ENCODE measurements around the gene HOXB5.

HOXB5 gene

GRCh38 chr17:48561884-48562810 lies 31.4 kb downstream of the HOXB5 start:
- Mint-ChIP-seq H3K4me3 (no peak overlapping the region), H3K36me3 (no peaks in the 10 kb centered on the region), H3K27ac (no peak overlapping the region), H3K4me1 (no peaks in the 10 kb centered on the region), H3K27me3 (peaks cover 40% of the 10 kb centered on the region), H3K9me3 (no peaks in the 10 kb centered on the region)
- ATAC-seq, result no peak

DNA sequence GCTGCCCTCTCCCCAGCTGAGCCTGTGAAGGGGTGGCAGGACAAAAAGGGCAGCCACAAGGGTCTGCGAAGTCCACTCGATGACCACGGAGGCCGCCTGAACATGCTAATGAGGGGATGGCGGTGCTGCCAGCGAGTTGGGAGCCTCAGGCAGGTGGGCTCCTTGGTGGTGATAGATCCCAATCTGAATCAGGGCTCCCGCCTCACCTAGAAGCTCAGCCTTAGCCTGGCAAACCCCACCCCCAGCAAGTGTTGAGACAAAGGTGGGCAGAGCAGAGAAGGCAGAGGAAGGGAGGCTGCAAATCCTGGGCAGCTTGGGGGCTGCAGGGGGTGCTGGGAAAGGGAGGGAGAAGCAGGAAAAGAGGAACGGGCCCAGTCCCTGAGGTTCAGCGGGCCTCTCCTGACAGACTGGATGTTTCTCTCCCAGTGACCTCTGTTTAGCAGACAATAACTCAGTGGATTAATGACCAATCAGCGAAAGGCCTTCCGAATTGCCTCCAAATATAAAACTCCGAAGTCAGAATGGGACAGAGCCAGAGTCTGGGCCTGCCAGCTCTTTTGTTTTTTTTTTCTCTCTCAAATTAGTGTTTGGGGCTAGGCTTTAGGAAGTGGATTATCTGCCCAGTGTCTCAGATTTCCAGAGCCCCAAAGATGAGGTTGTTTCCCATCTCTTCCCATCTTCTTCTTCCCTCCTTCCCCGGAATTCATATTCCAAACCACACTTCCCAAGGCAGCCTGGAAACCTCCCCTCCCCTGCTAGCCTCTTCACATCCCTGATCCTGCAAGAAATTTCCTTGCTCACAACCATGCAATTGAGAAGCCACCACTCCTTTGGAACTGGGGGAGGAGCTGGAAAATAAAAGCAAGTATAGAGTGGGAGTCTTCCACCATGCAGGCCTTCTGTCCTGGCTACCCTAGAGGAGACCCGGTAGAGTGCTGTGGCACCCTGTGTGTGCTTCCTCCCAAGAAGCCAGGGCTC lies 33.5 kb downstream of the HOXB5 start:
- Mint-ChIP-seq H3K27ac (no peak overlapping the region), H3K27me3 (peaks cover 60% of the 10 kb centered on the region), H3K4me3 (no peak overlapping the region), H3K36me3 (no peaks in the 10 kb centered on the region), H3K9me3 (no peaks in the 10 kb centered on the region), H3K4me1 (peaks cover 3% of the 10 kb centered on the region)
- no peak for ATAC-seq

DNA sequence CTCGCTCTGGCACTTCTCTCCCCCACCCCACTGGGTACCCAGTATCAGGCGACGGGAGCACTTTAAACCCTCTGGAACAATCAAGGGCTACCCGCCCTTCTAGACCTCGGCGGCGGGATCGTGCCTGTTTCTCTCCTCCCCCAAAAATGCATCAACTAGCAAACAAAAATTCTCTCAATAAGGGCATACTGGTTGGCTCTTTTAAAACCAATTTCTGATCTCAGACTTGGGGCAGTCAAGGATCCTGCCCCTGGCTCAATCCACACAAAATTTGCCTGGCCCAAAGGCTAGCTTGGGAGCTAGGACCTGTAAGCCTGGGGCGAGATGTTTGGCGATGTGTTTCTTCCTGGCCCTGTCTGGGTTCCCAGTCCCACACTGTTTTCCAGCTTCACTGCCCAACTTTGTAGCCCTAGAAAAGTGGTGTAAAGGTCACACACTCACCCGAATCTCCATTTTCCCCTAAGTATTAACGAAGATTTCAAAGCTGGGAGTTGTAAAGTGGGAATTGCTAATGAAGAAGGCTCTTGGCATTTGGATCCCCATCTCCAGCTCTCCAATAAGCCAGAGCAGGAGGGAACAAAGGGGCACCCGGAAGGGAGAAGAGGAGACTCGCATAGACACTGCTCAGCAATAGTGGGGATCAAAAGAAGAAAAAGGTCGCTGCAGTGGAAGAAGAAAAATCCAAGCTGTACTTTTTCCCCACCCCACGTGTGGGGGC lies 34.3 kb downstream of the HOXB5 start:
- H3K4me1 Mint-ChIP-seq, result peaks cover 7% of the 10 kb centered on the region
- H3K4me3 Mint-ChIP-seq, result no peak overlapping the region
- no peak for ATAC-seq
- H3K36me3 Mint-ChIP-seq, result no peaks in the 10 kb centered on the region
- peaks cover 69% of the 10 kb centered on the region for H3K27me3 Mint-ChIP-seq
- no peaks in the 10 kb centered on the region for H3K9me3 Mint-ChIP-seq
- H3K27ac Mint-ChIP-seq, result no peak overlapping the region

DNA sequence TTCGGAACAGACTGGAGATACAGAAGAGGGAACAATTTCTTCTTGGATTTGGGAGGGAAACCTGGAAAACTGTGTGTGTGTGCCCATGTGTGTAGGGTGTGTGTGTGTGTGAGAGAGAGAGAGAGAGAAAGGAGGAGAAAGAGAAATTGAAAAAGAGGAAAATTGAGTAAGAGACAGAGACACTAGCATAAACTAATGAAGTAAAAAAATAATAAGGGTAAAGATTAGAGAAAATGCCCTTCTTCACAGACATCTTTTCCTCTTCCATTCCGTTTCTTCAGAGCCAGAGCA lies 34.8 kb downstream of the HOXB5 start:
- ATAC-seq, result no peak
- Mint-ChIP-seq H3K36me3 (no peaks in the 10 kb centered on the region), H3K27me3 (peaks cover 71% of the 10 kb centered on the region), H3K4me3 (no peak overlapping the region), H3K27ac (no peak overlapping the region), H3K4me1 (peaks cover 7% of the 10 kb centered on the region), H3K9me3 (no peaks in the 10 kb centered on the region)

- Mint-ChIP-seq H3K27me3 (peaks cover 71% of the 10 kb centered on the region), H3K4me3 (no peak overlapping the region), H3K9me3 (no peaks in the 10 kb centered on the region), H3K36me3 (no peaks in the 10 kb centered on the region), H3K4me1 (peaks cover 7% of the 10 kb centered on the region), H3K27ac (no peak overlapping the region)
- no peak for ATAC-seq
Measured at GRCh38 chr17:48558057-48558830, 35.3 kb downstream of the HOXB5 start.

DNA sequence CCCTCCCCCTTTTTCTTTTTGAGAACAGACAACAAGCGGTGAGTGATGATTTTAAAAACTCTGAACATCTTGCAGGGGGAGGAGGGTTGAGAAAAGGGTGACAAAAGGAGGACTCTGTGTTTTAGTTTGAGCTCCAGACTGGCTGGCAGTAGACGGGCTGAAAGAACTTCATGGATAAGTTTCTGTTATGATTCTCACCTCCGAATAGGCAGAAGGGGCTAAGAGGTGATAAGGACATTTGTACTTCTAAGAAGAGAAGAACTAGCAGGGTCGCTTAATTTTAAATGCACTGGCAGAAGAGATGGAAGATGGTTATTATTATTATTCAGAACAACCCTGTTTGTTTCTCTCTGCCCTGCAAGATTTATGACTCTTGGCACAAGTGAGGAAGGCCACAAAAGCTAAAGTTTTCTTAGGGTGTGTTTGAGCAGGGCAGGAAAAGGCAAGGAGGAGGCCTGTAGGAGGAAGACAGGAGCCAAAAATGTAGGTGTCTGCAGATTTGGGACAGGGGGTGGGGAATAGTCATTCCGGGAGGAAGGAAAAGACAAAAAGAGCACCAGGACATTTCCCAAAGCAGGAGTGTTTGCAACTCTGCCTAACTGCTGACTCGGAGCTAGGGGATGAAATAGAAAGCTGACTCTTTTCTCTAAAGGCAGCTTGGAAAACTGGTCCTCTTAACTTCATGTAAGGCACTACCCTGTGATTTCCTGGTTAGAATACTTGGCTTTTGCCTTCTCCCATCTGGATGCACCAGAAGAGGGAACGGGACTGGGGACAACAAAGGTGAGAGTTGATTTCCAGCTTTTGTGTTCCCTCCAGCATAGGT lies 36.8 kb downstream of the HOXB5 start:
- Mint-ChIP-seq H3K4me3 (no peak overlapping the region), H3K36me3 (no peaks in the 10 kb centered on the region), H3K27ac (no peak overlapping the region), H3K9me3 (no peaks in the 10 kb centered on the region), H3K4me1 (peaks cover 7% of the 10 kb centered on the region), H3K27me3 (peaks cover 82% of the 10 kb centered on the region)
- no peak for ATAC-seq

- no peaks in the 10 kb centered on the region for H3K36me3 Mint-ChIP-seq
- peaks cover 87% of the 10 kb centered on the region for H3K27me3 Mint-ChIP-seq
- H3K4me3 Mint-ChIP-seq, result no peak overlapping the region
- no peaks in the 10 kb centered on the region for H3K9me3 Mint-ChIP-seq
- peaks cover 7% of the 10 kb centered on the region for H3K4me1 Mint-ChIP-seq
- no peak for ATAC-seq
- no peak overlapping the region for H3K27ac Mint-ChIP-seq
Measured at GRCh38 chr17:48556229-48556575, 37.4 kb downstream of the HOXB5 start.

- peaks cover 85% of the 10 kb centered on the region for H3K27me3 Mint-ChIP-seq
- no peak overlapping the region for H3K4me3 Mint-ChIP-seq
- H3K9me3 Mint-ChIP-seq, result no peaks in the 10 kb centered on the region
- no peaks in the 10 kb centered on the region for H3K36me3 Mint-ChIP-seq
- no peak overlapping the region for H3K27ac Mint-ChIP-seq
- peaks cover 7% of the 10 kb centered on the region for H3K4me1 Mint-ChIP-seq
- no peak for ATAC-seq
Measured at GRCh38 chr17:48555258-48556228, 38.0 kb downstream of the HOXB5 start.

GRCh38 chr17:48554412-48555257 lies 38.9 kb downstream of the HOXB5 start:
- no peak for ATAC-seq
- Mint-ChIP-seq H3K27me3 (peaks cover 76% of the 10 kb centered on the region), H3K4me3 (no peak overlapping the region), H3K9me3 (no peaks in the 10 kb centered on the region), H3K27ac (no peak overlapping the region), H3K4me1 (peaks cover 7% of the 10 kb centered on the region), H3K36me3 (no peaks in the 10 kb centered on the region)

GRCh38 chr17:48553826-48554225 lies 39.8 kb downstream of the HOXB5 start:
- no peak for ATAC-seq
- Mint-ChIP-seq H3K4me3 (no peak overlapping the region), H3K36me3 (no peaks in the 10 kb centered on the region), H3K27ac (no peak overlapping the region), H3K4me1 (peaks cover 7% of the 10 kb centered on the region), H3K27me3 (peaks cover 68% of the 10 kb centered on the region), H3K9me3 (no peaks in the 10 kb centered on the region)

DNA sequence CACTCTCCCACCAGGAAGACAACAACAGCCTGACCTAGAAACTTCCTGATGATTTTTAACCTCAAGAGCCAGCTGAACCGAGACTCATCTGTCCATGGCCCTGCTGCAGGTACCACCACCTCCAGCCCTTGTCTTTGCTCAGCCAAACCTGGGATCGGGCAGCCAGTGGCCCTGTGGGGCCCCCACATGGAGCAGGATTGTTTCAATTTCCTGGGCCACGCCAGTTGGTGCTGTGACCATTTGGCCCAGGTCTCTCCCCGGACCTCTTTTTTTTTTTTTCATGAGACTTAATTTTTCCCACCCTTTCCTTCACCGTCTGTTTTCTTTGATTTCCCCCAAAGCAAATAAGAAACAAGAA lies 40.4 kb downstream of the HOXB5 start:
- no peak for ATAC-seq
- Mint-ChIP-seq H3K27ac (no peak overlapping the region), H3K4me3 (no peak overlapping the region), H3K9me3 (no peaks in the 10 kb centered on the region), H3K36me3 (no peaks in the 10 kb centered on the region), H3K27me3 (peaks cover 61% of the 10 kb centered on the region), H3K4me1 (peaks cover 7% of the 10 kb centered on the region)

- no peak for ATAC-seq
- Mint-ChIP-seq H3K9me3 (no peaks in the 10 kb centered on the region), H3K36me3 (no peaks in the 10 kb centered on the region), H3K4me3 (no peak overlapping the region), H3K4me1 (peaks cover 7% of the 10 kb centered on the region), H3K27me3 (peaks cover 56% of the 10 kb centered on the region), H3K27ac (no peak overlapping the region)
Measured at GRCh38 chr17:48552466-48553189, 41.0 kb downstream of the HOXB5 start.

Data from stimulated activated memory B cell treated with anti-CD40 and anti-IgM and Interleukin-4, amounts not matched to agents 10 μg/mL and 1 μg/mL and 100 μg/mL, for 72 hours (primary cell).